Tibial nerve (tissue), 4 donors: ENCODE data around the gene NIT2. TPM values are rescaled to one million over a fixed set of nuclear protein-coding genes. Genes with fewer than 3 reads are reported as not detected.

ENCODE experiments used
- DNase-seq, 2 donors: peaks; one replicate each; pipeline ENCODE4 v3.0.0-alpha.2; 2019; ENCODE audit warnings: low spot score in 2 of 2
- H3K27ac ChIP-seq, 4 donors: fragments of 200-600 bp; sonication (generic) in 3 of 4; one replicate each; pipeline ENCODE4 v1.5.1; 2017 to 2019; ENCODE audit warnings: mild to moderate bottlenecking in 1 of 4
- H3K27me3 ChIP-seq, 2 donors: fragments of 200-600 bp; sonication (generic) in 1 of 2; one replicate each; pipeline versions ENCODE4 v1.5.1 to v1.6.0; 2017 to 2019
- H3K36me3 ChIP-seq, 3 donors: fragments of 200-600 bp; sonication (generic); one replicate each; pipeline ENCODE4 v1.5.1; 2018 to 2019
- H3K4me1 ChIP-seq, 4 donors: fragments of 200-600 bp; sonication (generic) in 3 of 4; one replicate each; pipeline ENCODE4 v1.5.1; 2017 to 2019
- H3K4me3 ChIP-seq, 4 donors: fragments of 200-600 bp; sonication (generic) in 3 of 4; one replicate each; pipeline ENCODE4 v1.5.1; 2017 to 2019; ENCODE audit warnings: mild to moderate bottlenecking in 1 of 4, moderate library complexity in 1 of 4
- H3K9me3 ChIP-seq, 4 donors: fragments of 200-600 bp; sonication (generic) in 3 of 4; one replicate each; pipeline ENCODE4 v1.5.1; 2017 to 2019
- EP300 ChIP-seq, 2 donors: sonication (generic); formaldehyde crosslinking; IDR thresholded peaks; one replicate each; pipeline ENCODE4 v1.6.1; 2017; ENCODE audit warnings: antibody characterized with exemption in 2 of 2, mild to moderate bottlenecking in 1 of 2
- POLR2A ChIP-seq, 2 donors: fragments of 450-650 bp; IDR thresholded peaks; one replicate each; pipeline ENCODE4 v1.6.1; 2017; ENCODE audit warnings: antibody characterized with exemption in 2 of 2, mild to moderate bottlenecking in 2 of 2, moderate library complexity in 2 of 2
- WGBS, 2 donors: methylation state at CpG; one replicate each; pipeline ENCODE4 v1.1.5; 2018; 5-methylcytosine and 5-hydroxymethylcytosine counted together
- total RNA-seq, 4 donors: library from RNA; depleted of rRNA; stranded (reverse); fragments of >200 nt; gene quantifications; one replicate each; pipeline ENCODE4 v1.1.0, GENCODE V29; 2016
- TF ChIP-seq, protein P1 (sequence below), 5 experiments: fragments of 200-600 bp in 3 of 5; fragments of 450-650 bp in 2 of 5; sonication (generic) in 3 of 5; IDR thresholded peaks; one replicate each; pipeline ENCODE4 v1.5.1; 2016 to 2019; ENCODE audit warnings: antibody characterized with exemption in 5 of 5, mild to moderate bottlenecking in 3 of 5, moderate library complexity in 2 of 5

Gene NIT2
- total RNA-seq, 4 donors from 2014 or later: 32.9 to 43.5 (median 37.4) TPM

DNA sequence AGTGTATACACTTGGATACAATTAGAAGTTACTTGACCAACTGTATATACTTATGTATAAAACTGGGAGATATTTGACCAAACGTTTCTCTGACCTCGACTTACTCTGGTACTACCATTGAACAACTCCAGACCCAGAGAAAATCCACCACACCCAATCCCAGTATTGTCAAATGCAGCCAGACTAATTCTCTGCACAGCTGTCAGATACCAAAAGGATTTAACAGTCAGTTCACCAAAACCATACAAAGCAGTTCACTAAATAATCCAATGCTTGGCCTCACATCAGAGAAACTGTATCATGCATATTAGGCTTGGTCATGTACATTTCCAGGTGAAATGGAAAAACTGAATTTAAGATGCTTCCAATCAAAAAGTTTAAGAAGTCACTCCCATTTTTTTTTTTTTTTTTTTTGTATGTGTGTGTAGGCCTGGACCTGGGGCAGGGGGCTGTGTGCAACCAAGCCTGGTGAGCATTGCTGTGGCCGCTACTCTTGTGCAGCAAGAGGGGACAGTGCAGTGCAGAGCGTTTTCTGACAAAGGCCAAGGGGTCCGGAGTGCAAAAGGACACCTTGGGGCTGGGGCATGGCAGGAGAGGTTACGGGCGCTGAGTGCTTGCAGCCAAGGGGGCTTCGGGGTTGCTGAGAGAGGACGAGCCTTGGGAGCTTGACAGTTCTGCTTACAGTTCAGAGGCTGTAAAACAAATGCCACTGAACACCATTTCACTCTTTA, 64.9 kb downstream of the NIT2 start:
- H3K4me3 ChIP-seq: peak overlapping the region; percentile 79 to 100 (median 92)
- no peaks in the 10 kb centered on the region for H3K36me3 ChIP-seq
- no peaks in the 10 kb centered on the region for H3K9me3 ChIP-seq
- H3K27me3 ChIP-seq: no peaks in the 10 kb centered on the region
- H3K27ac ChIP-seq: peak overlapping the region in 1 of 4 donors; percentile 94
- no peak for DNase-seq
- peaks cover 0 to 70% (median 30%) of the 10 kb centered on the region in 4 donors for H3K4me1 ChIP-seq
- no peak for TF ChIP-seq POLR2A (IDR thresholded peaks at IDR 0.05)
- no peak for TF ChIP-seq EP300 (IDR thresholded peaks at IDR 0.05)
- TF ChIP-seq, protein P1, sequence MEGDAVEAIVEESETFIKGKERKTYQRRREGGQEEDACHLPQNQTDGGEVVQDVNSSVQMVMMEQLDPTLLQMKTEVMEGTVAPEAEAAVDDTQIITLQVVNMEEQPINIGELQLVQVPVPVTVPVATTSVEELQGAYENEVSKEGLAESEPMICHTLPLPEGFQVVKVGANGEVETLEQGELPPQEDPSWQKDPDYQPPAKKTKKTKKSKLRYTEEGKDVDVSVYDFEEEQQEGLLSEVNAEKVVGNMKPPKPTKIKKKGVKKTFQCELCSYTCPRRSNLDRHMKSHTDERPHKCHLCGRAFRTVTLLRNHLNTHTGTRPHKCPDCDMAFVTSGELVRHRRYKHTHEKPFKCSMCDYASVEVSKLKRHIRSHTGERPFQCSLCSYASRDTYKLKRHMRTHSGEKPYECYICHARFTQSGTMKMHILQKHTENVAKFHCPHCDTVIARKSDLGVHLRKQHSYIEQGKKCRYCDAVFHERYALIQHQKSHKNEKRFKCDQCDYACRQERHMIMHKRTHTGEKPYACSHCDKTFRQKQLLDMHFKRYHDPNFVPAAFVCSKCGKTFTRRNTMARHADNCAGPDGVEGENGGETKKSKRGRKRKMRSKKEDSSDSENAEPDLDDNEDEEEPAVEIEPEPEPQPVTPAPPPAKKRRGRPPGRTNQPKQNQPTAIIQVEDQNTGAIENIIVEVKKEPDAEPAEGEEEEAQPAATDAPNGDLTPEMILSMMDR (IDR thresholded peaks at IDR 0.05): no peak
- WGBS, 2 donors: 37 to 42% methylated on average over 9 of the region's 9 CpGs

DNA sequence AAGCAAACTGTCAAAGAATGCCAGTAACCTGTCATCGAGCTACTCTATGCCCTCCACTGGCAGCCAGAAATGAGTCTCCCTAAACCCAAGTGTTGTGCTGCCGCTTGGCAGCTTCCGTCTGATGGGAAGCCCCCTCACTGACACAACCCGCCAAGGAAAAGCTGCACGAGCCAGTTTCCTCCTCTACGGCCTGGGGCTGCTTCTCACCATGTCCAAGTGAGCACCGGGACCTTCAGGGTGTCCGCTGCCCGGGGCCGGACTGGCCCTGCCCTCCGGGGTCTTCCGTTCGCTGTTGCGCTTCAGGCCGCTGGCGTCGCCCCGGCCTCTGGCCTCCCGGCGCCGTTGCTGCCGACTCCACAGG, 65.8 kb downstream of the NIT2 start:
- Histone ChIP-seq H3K27ac (peak overlapping the region; percentile 82 to 96 (median 93)), H3K4me1 (peaks cover 0 to 71% (median 30%) of the 10 kb centered on the region in 4 donors), H3K27me3 (no peaks in the 10 kb centered on the region), H3K9me3 (no peaks in the 10 kb centered on the region), H3K36me3 (no peaks in the 10 kb centered on the region), H3K4me3 (peak overlapping the region; percentile 79 to 100 (median 92))
- 0 to 1% methylated on average over 14 to 20 of the region's 22 CpGs for WGBS, 2 donors
- no peak for TF ChIP-seq EP300 (IDR thresholded peaks at IDR 0.05)
- TF ChIP-seq POLR2A (IDR thresholded peaks at IDR 0.05): no peak
- TF ChIP-seq, protein P1 (IDR thresholded peaks at IDR 0.05): no peak
- DNase-seq: no peak

GRCh38 chr3:100400780-100401673, 66.5 kb downstream of the NIT2 start, which contains the start of the genes LNP1 and TOMM70:
LNP1 (plus strand) TSS chr3:100401539; CDS start chr3:100429730, 28,191 bp downstream.
TOMM70 (minus strand) TSS chr3:100401089; CDS start chr3:100400949, 140 bp downstream.
- TF ChIP-seq EP300 (IDR thresholded peaks at IDR 0.05) (peak; percentile 48 to 87), POLR2A (IDR thresholded peaks at IDR 0.05) (peak; percentile 67 to 83)
- TF ChIP-seq, protein P1 (IDR thresholded peaks at IDR 0.05): peak in 1 of 5 experiments; percentile 17
- Histone ChIP-seq H3K4me1 (peaks cover 0 to 65% (median 30%) of the 10 kb centered on the region in 4 donors), H3K4me3 (peak within 1 kb of the TSS; percentile 79 to 100 (median 92)), H3K27me3 (no peaks in the 10 kb centered on the region), H3K36me3 (no peaks in the 10 kb centered on the region), H3K9me3 (no peaks in the 10 kb centered on the region), H3K27ac (peak within 1 kb of the TSS; percentile 82 to 96 (median 93))
- WGBS, 2 donors: 0% methylated on average over 43 to 55 of the region's 64 CpGs
- DNase-seq: peak; percentile 96 to 97

DNA sequence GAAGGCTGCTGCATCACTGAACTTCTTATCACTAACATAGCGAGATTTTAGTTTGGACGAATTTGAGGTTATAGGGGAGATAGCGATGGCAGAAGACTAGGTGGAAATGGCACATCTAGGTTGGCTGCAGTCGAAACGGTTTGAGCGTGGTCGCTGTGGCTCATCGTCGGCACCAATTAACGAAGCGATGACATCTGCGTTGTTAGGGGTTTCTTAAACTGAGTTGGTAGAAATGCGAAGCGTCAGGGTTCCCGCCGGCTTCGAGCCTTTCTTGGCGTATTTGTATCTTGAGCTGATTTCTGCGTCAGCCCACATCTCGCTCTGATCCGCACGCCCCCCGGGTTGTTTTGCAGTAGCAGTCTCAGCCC, 67.1 kb downstream of the NIT2 start:
- Histone ChIP-seq H3K4me3 (peak overlapping the region; percentile 79 to 100 (median 92)), H3K4me1 (peaks cover 0 to 60% (median 30%) of the 10 kb centered on the region in 4 donors), H3K36me3 (peaks cover 0 to 4% (median 0%) of the 10 kb centered on the region in 3 donors), H3K27me3 (no peaks in the 10 kb centered on the region), H3K9me3 (peaks cover 0 to 2% (median 0%) of the 10 kb centered on the region in 4 donors), H3K27ac (peak overlapping the region; percentile 82 to 96 (median 93))
- peak in 1 of 2 donors; percentile 16 for DNase-seq
- TF ChIP-seq, protein P1 (IDR thresholded peaks at IDR 0.05): no peak
- TF ChIP-seq EP300 (IDR thresholded peaks at IDR 0.05) (no peak), POLR2A (IDR thresholded peaks at IDR 0.05) (no peak)
- WGBS, 2 donors: 0 to 1% methylated on average over 23 of the region's 23 CpGs
